WTC11 (cell line): ENCODE results near the gene MERTK.

Experiments used
- AFF4 ChIP-seq: sonication (generic); formaldehyde crosslinking; IDR thresholded peaks from 2 replicates; pipeline ENCODE4 v1.8.1; 2023; ENCODE audit warnings: mild to moderate bottlenecking, missing genetic modification reagents, borderline replicate concordance
- IRF1 ChIP-seq: sonication (generic); formaldehyde crosslinking; IDR thresholded peaks from 2 replicates; pipeline ENCODE4 v1.8.0; 2023; ENCODE audit warnings: missing genetic modification reagents
- RELA ChIP-seq: sonication (generic); formaldehyde crosslinking; IDR thresholded peaks from 2 replicates; pipeline ENCODE4 v1.8.1; 2022; ENCODE audit warnings: missing genetic modification reagents, mild to moderate bottlenecking, borderline replicate concordance
- ZNF121 ChIP-seq: sonication (generic); formaldehyde crosslinking; IDR thresholded peaks from 2 replicates; pipeline ENCODE4 v1.8.0; 2023; ENCODE audit warnings: missing genetic modification reagents
- ZNF138 ChIP-seq: sonication (generic); formaldehyde crosslinking; conservative IDR thresholded peaks from 2 replicates; pipeline ENCODE4 v1.8.1; 2022; ENCODE audit warnings: mild to moderate bottlenecking, moderate library complexity, missing genetic modification reagents
- TF ChIP-seq, protein P1 (sequence below): fragments of 200-600 bp; IDR thresholded peaks from 2 replicates; pipeline ENCODE4 v1.8.0; 2022; ENCODE audit warnings: antibody characterized with exemption
- TF ChIP-seq, protein P2 (sequence below): sonication (generic); formaldehyde crosslinking; IDR thresholded peaks from 2 replicates; pipeline ENCODE4 v1.8.1; 2023; ENCODE audit warnings: mild to moderate bottlenecking, missing genetic modification reagents, moderate library complexity
- TF ChIP-seq, protein P3 (sequence below): sonication (generic); formaldehyde crosslinking; IDR thresholded peaks from 2 replicates; pipeline ENCODE4 v1.8.1; 2022; ENCODE audit warnings: mild to moderate bottlenecking, moderate library complexity, missing genetic modification reagents

- TF ChIP-seq RELA (CRISPR knock-in tag) (no peak), IRF1 (CRISPR knock-in tag) (no peak), AFF4 (CRISPR knock-in tag) (no peak), ZNF121 (CRISPR knock-in tag) (no peak), ZNF138 (CRISPR knock-in tag) (no peak)
- TF ChIP-seq, protein P1, sequence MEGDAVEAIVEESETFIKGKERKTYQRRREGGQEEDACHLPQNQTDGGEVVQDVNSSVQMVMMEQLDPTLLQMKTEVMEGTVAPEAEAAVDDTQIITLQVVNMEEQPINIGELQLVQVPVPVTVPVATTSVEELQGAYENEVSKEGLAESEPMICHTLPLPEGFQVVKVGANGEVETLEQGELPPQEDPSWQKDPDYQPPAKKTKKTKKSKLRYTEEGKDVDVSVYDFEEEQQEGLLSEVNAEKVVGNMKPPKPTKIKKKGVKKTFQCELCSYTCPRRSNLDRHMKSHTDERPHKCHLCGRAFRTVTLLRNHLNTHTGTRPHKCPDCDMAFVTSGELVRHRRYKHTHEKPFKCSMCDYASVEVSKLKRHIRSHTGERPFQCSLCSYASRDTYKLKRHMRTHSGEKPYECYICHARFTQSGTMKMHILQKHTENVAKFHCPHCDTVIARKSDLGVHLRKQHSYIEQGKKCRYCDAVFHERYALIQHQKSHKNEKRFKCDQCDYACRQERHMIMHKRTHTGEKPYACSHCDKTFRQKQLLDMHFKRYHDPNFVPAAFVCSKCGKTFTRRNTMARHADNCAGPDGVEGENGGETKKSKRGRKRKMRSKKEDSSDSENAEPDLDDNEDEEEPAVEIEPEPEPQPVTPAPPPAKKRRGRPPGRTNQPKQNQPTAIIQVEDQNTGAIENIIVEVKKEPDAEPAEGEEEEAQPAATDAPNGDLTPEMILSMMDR: no peak
- TF ChIP-seq, protein P2, sequence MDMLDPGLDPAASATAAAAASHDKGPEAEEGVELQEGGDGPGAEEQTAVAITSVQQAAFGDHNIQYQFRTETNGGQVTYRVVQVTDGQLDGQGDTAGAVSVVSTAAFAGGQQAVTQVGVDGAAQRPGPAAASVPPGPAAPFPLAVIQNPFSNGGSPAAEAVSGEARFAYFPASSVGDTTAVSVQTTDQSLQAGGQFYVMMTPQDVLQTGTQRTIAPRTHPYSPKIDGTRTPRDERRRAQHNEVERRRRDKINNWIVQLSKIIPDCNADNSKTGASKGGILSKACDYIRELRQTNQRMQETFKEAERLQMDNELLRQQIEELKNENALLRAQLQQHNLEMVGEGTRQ: no peak
- TF ChIP-seq, protein P3, sequence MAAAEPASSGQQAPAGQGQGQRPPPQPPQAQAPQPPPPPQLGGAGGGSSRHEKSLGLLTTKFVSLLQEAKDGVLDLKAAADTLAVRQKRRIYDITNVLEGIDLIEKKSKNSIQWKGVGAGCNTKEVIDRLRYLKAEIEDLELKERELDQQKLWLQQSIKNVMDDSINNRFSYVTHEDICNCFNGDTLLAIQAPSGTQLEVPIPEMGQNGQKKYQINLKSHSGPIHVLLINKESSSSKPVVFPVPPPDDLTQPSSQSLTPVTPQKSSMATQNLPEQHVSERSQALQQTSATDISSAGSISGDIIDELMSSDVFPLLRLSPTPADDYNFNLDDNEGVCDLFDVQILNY (CRISPR knock-in tag): no peak
These were observed 50.4 kb downstream of the MERTK start for GRCh38 chr2:111948832-111949231.
